GM19395 (cell line): ENCODE data around the gene PTBP3.
A peak's percentile ranks its signal among the peaks of the same experiment; 100 is the strongest.
"Not testable (repeated sequence)": the region's sequence is repeated elsewhere in the genome, so short reads cannot be mapped to it uniquely, and the experiment has no call there.

ENCODE experiments used
- ATAC-seq: cut with Tn5 transposase; IDR thresholded peaks from one replicate; pipeline ENCODE4 v1.9.1; 2021; ENCODE audit warnings: mild to moderate bottlenecking, moderate library complexity; ENCODE audit not compliant: unreplicated experiment

Gene PTBP3

GRCh38 chr9:112224401-112225289 is 108.8 kb downstream of the PTBP3 start:
- peak; percentile 84 for ATAC-seq

DNA sequence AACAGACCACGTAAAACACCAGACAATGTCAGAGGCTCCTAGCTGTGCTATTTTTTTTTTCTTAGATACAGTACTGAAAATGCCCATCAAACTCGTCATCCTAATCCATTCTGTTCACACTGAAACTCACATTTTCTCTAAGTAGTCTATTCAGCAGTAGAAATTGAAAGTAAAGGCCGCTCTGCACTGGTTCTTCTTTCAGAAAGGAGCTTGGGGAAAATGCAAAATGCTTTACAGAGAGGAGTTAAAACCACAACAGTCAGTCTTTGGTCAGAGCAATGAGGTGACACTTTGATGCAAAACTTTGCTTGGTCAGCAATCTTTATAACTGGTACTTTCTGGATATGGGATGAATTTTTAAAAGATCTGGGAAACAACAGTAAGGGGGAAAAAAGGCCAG is 114.5 kb downstream of the PTBP3 start:
- ATAC-seq, result peak; percentile 98

DNA sequence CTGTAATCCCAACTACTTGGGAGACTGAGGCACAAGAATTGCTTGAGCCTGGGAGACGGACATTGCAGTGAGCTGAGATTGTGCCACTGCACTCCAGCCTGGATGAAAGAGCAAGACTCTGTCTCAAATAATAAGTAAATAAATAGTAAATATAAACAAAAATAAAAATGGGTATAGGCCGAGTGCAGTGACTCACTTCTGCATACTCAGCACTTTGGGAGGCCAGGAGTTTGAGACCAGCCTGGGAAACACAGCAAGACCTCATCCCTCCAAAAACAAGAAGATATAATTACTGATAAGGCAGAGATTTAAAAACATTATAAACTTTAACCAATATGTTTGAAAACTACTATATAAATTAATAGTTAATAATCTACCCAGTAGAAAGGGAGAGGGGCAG is 120.5 kb downstream of the PTBP3 start:
- ATAC-seq, result no peak

DNA sequence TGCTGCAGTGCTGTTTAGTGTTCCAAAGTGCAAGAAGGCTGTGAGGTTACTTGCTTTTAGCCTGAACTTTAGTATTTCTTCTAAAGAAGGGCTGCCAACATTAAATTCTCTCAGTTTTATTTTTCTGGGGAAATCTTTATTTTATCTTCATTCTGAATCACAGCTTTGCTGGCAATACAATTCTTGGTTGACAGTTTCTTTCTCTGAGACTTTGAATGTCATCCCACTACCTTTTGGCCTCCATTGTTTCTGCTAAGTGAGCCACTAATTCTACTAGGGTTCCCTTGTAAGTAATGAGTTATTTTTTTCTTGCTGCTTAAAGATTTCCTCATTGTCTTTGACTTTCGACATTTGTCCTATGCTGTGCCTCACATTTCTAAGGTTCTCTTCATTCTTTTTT is 126.0 kb downstream of the PTBP3 start:
- ATAC-seq, result no peak

- ATAC-seq, result no peak
Observed at GRCh38 chr9:112203536-112203935, 129.9 kb downstream of the PTBP3 start.

DNA sequence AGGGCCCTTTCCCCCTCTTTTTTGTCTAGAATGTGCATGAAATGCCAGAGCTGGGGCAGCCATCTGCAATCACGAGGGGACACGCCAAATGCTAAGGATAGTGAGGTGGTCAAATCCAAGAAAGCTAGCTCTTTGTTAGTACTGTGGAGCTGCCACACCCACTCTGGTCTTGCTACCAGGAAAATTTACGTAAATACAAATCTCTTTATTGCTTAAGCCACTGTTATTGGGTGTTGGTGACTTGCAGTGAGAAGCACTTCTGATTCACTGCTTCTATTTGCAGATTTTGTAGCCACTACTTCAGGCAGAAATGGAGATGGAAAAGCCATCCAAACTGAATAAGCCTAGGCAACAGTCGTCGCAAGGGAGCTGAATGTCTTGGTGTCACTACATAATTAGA is 132.7 kb downstream of the PTBP3 start:
- ATAC-seq, result no peak

GRCh38 chr9:112198646-112199045 is 134.8 kb downstream of the PTBP3 start:
- no peak for ATAC-seq

- ATAC-seq, result no peak
Observed at GRCh38 chr9:112194969-112195431, 138.4 kb downstream of the PTBP3 start.

DNA sequence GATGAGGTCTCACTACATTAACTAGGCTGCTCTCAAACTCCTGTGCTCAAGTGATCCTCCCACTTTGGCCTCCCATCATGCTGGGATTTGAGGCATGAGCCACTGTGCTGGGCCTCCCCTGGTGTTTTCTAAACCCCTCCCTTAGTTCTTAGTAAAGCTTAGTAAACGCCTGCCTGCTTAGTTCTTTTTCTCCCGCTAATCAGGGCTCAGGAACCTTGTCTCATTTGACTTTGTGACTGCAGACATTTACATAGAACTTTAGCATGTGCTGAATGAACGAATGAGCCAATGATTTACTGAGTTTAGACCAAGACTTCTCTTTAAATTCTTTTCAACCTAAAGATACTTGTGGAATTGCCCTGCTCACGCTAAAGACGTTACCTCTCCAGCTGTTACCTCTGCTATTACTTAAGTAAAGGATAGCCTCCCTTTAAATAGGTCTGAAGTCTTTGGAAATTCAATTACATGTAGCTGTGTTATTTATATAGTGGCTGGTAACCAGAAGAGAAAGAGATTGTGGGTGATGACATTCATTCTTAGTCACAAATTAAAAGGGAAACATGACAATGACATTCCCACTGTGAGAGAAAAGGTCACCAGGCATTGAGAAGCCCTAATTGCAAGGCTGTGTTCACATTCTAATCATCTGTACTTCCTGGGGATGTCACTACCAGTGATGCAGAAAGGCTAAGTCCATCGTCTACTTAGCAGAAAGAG is 139.7 kb downstream of the PTBP3 start:
- ATAC-seq, result no peak

GRCh38 chr9:112190320-112190719 is 143.1 kb downstream of the PTBP3 start:
- not testable (repeated sequence) for ATAC-seq

GRCh38 chr9:112188884-112189283 is 144.5 kb downstream of the PTBP3 start:
- no peak for ATAC-seq

DNA sequence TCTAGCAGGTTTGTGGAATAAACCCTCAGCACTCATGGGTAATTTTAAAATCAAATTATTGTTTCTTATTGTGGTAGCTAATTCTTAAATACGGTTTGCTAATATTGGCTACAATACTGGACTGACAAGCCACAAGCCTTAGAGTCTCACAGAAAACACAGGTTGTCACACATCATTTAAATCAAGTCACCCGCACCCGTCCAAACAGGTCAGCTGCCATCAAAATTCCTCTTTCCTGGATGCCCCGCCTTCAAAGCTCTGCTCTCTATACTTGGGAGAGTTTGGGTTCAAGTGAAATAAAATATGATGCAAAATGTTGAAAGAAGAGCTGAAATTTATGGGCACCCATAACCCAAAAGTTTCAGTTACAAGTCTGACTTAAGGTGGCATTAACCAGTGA is 146.0 kb downstream of the PTBP3 start:
- ATAC-seq, result no peak

DNA sequence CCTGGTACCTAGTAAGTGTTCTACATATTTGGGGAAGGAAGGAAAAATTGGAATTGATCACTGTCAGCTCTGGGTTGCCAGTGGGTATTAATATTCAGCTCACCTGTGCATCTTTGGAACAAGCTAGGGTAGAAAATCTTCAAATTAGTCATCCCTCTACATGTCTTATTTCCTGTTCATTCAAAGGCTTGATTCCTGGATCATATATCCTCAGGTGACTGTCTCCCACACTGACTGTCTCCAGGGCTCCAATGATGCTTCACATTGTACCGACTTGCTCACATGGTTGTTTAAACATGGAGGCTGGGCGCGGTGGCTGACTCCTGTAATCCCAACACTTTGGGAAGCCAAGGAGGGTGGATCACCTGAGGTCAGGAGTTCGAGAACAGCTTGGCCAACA is 146.7 kb downstream of the PTBP3 start:
- no peak for ATAC-seq

GRCh38 chr9:112184946-112185345 is 148.5 kb downstream of the PTBP3 start:
- no peak for ATAC-seq

- ATAC-seq, result no peak
Observed at GRCh38 chr9:112184221-112184620, 149.2 kb downstream of the PTBP3 start.

- ATAC-seq, result peak; percentile 25
Observed at GRCh38 chr9:112180387-112180881, 153.0 kb downstream of the PTBP3 start.

DNA sequence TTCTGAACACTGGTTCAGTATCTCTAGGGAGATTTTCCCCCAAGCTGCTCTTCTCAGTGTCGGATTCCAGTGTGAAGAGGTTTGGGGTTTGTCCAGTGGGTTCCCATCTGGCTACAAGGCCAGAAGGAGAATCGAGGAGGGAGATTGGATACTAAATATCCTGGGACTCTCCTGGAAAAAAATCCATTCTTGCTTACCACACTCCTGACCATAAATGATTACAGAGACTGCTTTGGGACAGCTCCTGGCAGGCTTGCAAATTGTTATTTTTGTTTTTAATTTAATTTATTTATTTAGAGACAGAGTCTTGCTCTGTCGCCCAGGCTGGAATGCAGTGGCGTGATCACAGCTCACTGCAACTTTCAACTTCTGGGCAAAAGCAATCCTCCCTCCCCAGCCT is 153.6 kb downstream of the PTBP3 start:
- no peak for ATAC-seq

DNA sequence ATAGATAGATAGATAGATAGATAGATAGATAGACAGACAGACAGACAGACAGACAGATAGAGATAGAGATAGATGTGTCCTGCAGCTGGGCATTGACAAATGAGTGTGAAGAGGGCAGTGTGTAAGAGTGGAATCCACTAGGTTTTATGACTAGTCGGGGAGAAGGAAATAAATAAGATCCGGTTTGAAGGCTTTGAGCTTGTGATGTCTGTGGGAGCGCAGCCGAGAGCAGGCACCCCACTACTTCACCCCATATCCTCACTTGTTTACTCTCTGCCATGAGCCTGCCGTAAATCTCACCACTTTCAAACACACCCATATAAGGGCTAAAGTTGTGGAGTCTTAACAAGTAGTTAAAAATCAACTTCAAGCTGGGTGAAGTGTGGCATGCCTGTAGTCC is 156.9 kb downstream of the PTBP3 start:
- no peak for ATAC-seq

DNA sequence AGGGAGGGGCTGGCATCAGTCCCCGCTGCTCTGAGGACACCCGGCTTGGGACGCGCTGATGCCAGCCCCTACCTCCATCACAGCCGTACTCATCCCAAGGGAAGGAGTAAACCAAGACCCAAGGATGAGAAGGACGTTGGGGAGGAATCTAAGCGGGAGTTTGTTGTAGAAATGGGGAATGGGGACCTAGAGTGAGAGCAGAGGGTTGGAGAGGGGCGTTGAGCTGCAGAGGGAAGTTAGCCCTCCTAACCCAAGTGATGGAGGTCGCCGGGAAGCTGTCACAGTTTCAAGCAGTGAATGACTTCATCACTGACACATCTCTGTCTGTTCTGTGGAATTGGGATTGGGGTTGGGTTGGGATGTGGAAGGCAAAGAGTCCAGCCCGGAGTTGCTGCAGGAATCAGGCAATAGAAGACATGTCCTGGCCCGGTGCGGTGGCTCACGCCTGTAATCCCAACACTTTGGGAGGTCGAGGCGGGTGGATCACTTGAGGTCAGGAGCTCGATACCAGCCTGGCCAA is 157.6 kb downstream of the PTBP3 start:
- no peak for ATAC-seq

DNA sequence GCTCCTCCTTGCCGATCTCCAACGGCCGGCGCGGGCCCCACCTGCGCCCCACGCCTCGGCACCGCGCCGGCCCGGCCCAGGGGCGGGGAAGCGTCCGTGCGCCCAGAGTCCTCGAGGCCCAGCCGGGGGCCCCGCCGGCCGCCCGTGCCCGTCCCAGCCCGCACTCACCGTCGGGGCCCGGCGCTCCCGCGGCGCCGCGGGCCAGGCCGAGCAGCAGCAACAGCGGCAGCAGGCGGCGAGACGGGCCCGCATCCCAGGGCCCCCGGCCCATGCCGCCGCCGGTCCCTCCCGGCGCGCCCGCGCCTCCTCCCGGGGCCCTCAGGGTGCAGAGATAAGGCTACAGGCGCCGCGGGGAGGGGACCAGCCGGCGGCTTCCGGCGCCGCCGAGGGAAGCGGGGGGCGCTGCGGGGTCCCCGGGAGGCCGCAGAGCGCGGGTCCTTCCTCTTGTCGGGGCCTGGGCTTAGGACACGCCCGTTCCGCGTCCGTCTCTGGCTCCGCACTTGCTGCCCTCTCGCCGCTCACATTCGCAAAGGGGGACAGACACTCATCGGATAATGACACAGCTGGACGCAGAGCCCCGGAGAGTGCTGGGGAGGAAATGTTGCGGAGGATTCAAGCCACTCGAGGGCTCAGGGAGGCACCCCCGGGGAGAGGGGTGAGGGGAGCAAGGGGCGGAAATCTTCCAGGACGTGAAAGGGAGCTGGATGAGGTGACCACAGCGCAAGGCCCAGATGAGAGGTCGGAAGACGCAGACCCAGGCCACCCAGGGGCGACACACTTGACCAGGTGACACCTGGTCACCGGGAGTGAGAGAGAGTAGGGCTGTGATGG is 158.2 kb downstream of the PTBP3 start, which contains the start of gene SUSD1:
Gene SUSD1 (minus strand): TSS at position 333 of the 831 bp plus-strand sequence. CDS start 62 bp downstream, at position 271.
- ATAC-seq, result peak; percentile 58
